ENCODE data around the gene ADRA2C. TPM values are rescaled to one million over a fixed set of nuclear protein-coding genes. Genes with fewer than 3 reads are reported as not detected.

Gene ADRA2C
- total and polyA plus RNA-seq, 9 of the 15 experiments (the other 6 are each of a cell fraction or from before 2014, with no cell fraction given), result 0.06 to 0.58 (median 0.14) TPM; not detected in 2

DNA sequence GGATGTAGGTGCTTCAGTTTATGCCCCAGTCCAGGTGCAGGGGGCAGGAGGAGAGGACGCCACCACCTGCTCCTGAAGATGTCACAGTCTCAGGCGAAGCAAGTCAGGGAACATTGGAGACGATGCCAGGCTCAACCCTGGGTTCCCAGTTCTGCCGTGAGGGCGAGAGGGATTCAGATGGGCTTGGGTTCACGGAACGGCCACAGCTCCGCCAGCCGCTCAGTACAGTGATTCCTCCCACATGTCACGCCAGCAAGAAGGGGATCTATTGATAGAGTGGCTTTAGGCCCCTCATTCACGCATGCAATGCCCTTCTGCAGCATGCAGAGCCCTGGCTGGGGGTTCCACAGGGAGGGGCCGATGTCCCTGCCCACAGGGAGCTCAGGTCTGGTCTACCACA lies 34.2 kb downstream of the ADRA2C start (continued):
- TF ChIP-seq ZNF592 (IDR thresholded peaks at IDR 0.05) (no peak), BMI1 (IDR thresholded peaks at IDR 0.05; ENCODE audit: low read length) (no peak), SMARCC2 (IDR thresholded peaks at IDR 0.05; ENCODE audit: low read depth) (no peak), RBM34 (IDR thresholded peaks at IDR 0.05; ENCODE audit: borderline replicate concordance, insufficient read depth, low read length) (no peak), SIX5 (IDR thresholded peaks at IDR 0.05; ENCODE audit: borderline replicate concordance in 1 of 2, insufficient read depth in 1 of 2, low read depth in 1 of 2, low read length in 2 of 2) (no peak), RUNX1 (IDR thresholded peaks at IDR 0.05; ENCODE audit: low read depth) (no peak), RBM39 (optimal IDR thresholded peaks at IDR 0.05; ENCODE audit: low read depth, low read length) (no peak), ESRRA (IDR thresholded peaks at IDR 0.05; ENCODE audit: borderline replicate concordance, low read depth) (no peak)

Data from K562 (cell line).